Lung (tissue), 12 donors: ENCODE data around the gene DNAH17. TPM values are rescaled to one million over a fixed set of nuclear protein-coding genes. Genes with fewer than 3 reads are reported as not detected.

ENCODE experiments used
- ATAC-seq: fragments of 200-7000 bp; cut with Tn5 transposase; one replicate; pipeline ENCODE4 v1.9.1; 2020; ENCODE audit warnings: moderate number of reproducible peaks; ENCODE audit not compliant: insufficient read depth, low FRiP score
- DNase-seq, 3 donors: peaks; one replicate each; pipeline ENCODE4 v3.0.0-alpha.2; 2013 to 2017
- H3K27ac ChIP-seq, 2 donors: one replicate each; pipeline ENCODE4 v1.5.1; 2013; ENCODE audit warnings: mild to moderate bottlenecking in 2 of 2, moderate library complexity in 2 of 2, control low read depth in 1 of 2, inconsistent platforms in 1 of 2, low read depth in 1 of 2, low read length in 1 of 2
- H3K27me3 ChIP-seq, 3 donors: one replicate each; pipeline ENCODE4 v1.5.1; 2013; ENCODE audit warnings: low read length in 2 of 3; ENCODE audit not compliant: control insufficient read depth in 3 of 3, insufficient read depth in 3 of 3
- H3K36me3 ChIP-seq, 4 donors: one replicate each; pipeline ENCODE4 v1.5.1; 2013; ENCODE audit warnings: low read length in 4 of 4, mild to moderate bottlenecking in 1 of 4, moderate library complexity in 1 of 4; ENCODE audit not compliant: control insufficient read depth in 4 of 4, insufficient read depth in 4 of 4
- H3K4me1 ChIP-seq, 5 donors: one replicate each; pipeline ENCODE4 v1.5.1; 2013; ENCODE audit warnings: low read length in 5 of 5, mild to moderate bottlenecking in 2 of 5, moderate library complexity in 1 of 5; ENCODE audit not compliant: control insufficient read depth in 5 of 5, insufficient read depth in 5 of 5
- H3K4me3 ChIP-seq: one replicate; pipeline ENCODE4 v1.5.1; 2013; ENCODE audit warnings: mild to moderate bottlenecking, control low read depth, moderate library complexity
- H3K9ac ChIP-seq, 2 donors: one replicate each; pipeline ENCODE4 v1.5.1; 2013; ENCODE audit warnings: low read length in 2 of 2, control low read depth in 1 of 2; ENCODE audit not compliant: insufficient read depth in 1 of 2
- H3K9me3 ChIP-seq, 4 donors: one replicate each; pipeline ENCODE4 v1.5.1; 2013; ENCODE audit warnings: low read length in 3 of 4, mild to moderate bottlenecking in 1 of 4, moderate library complexity in 1 of 4; ENCODE audit not compliant: control insufficient read depth in 4 of 4, insufficient read depth in 3 of 4
- CTCF ChIP-seq: IDR thresholded peaks from 2 replicates; pipeline ENCODE4 v1.5.1; 2012; ENCODE audit warnings: mild to moderate bottlenecking; ENCODE audit errors: control extremely low read depth, extremely low read depth
- WGBS, 2 donors: extraction: QIAGEN DNeasy Blood & Tissue Kit; methylation state at CpG; one replicate each; pipeline ENCODE4 v1.1.7; 2013; 5-methylcytosine and 5-hydroxymethylcytosine counted together
- polyA plus RNA-seq, 2 donors: library from polyadenylated mRNA; stranded (reverse); fragments of 200-250 nt; gene quantifications; one replicate each; pipeline ENCODE4 v1.2.1, GENCODE V29; 2013
- total RNA-seq, 2 donors: library from RNA; depleted of rRNA in 1 of 2; stranded (reverse); fragments of >200 nt in 1 of 2; gene quantifications; one replicate each; pipeline ENCODE4 v1.2.1, GENCODE V29; 2014 to 2021
- donor health status: control.
- donor health status: control.
- donor health status: Bipolar disorder and iron deficiency.
- donor health status: healthy.
- donor health status: DM: yes; HTN: yes; CAD: no.

DNAH17 gene
- total and polyA plus RNA-seq, 4 donors: 0.44 to 1.6 (median 1.2) TPM

- ATAC-seq: peak; percentile 16
- H3K27me3 ChIP-seq: no peaks in the 10 kb centered on the region
- peaks cover 0 to 29% (median 6%) of the 10 kb centered on the region in 5 donors for H3K4me1 ChIP-seq
- peak in 1 of 3 donors; percentile 56 for DNase-seq
- no peaks in the 10 kb centered on the region for H3K36me3 ChIP-seq
- TF ChIP-seq CTCF: no peak
- H3K27ac ChIP-seq: peak overlapping the region; percentile 87 to 100
- 1 to 2% methylated on average over 7 of the region's 7 CpGs for WGBS, 2 donors
- peak overlapping the region; percentile 98 for H3K4me3 ChIP-seq
- H3K9me3 ChIP-seq: no peaks in the 10 kb centered on the region
- peak overlapping the region; percentile 54 to 68 for H3K9ac ChIP-seq
These were observed 198.1 kb downstream of the DNAH17 start for GRCh38 chr17:78379131-78379491.

DNA sequence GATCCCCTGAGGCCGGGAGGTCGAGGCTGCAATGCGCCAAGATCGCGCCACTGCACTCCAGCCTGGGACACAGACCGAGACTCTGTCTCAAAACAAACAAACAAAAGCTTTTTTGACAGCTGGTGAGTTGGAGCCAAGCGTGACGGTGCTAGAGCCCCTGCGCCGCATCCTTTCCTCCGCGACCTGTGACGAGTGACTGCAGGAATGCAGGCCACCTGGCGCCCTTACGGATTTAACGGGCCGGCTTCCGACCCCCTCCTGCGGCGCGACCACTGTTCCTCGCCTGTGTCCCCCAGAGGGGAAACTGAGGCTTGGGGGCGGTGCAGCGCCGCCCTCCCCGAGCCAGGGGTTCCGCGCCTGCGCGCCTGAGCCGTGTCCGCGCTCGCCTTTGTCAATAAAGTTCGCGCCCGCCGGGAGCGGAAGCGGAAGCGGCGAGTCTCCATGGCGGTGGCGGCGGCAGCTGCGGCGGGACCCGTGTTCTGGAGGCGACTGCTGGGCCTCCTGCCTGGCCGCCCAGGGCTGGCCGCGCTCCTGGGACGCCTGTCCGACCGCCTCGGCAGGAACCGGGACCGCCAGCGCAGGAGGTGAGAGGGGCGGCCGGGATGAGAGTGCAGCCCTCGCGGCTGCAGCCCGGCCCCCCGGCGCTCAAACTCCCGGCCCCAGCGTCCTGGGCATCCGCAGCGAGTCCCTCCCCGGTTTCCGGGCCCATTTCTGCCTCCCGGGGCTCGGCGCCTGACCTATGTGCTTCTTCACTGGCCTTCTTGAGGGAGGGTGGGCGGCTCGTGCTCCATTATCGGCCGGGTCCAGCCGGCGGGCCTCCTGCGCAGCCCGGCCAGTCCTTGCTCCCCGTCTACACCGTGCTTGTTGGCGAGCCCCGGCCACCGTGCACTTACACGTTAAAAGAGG, 198.7 kb downstream of the DNAH17 start, which contains the start of gene PGS1:
PGS1 (plus strand) TSS at position 425 of the 906 bp plus-strand sequence; CDS start at position 442, 17 bp downstream.
- Histone ChIP-seq H3K9me3 (no peaks in the 10 kb centered on the region), H3K4me1 (peaks cover 0 to 26% (median 6%) of the 10 kb centered on the region in 5 donors), H3K36me3 (no peaks in the 10 kb centered on the region), H3K27ac (peak within 1 kb of the TSS; percentile 87 to 100), H3K9ac (peak within 1 kb of the TSS; percentile 68 to 90), H3K4me3 (peak within 1 kb of the TSS; percentile 98), H3K27me3 (no peaks in the 10 kb centered on the region)
- TF ChIP-seq CTCF: no peak
- DNase-seq: peak; percentile 81 to 86 (median 81)
- 2% methylated on average over 86 to 89 of the region's 89 CpGs for WGBS, 2 donors
- ATAC-seq: peak; percentile 58

GRCh38 chr17:78377858-78378224, 199.4 kb downstream of the DNAH17 start:
- H3K4me1 ChIP-seq: peaks cover 0 to 26% (median 6%) of the 10 kb centered on the region in 5 donors
- 50 to 56% methylated on average over 14 of the region's 14 CpGs for WGBS, 2 donors
- peak overlapping the region; percentile 87 to 100 for H3K27ac ChIP-seq
- no peak for DNase-seq
- ATAC-seq: no peak
- H3K27me3 ChIP-seq: no peaks in the 10 kb centered on the region
- no peak for TF ChIP-seq CTCF
- peak overlapping the region; percentile 68 to 90 for H3K9ac ChIP-seq
- peak overlapping the region; percentile 98 for H3K4me3 ChIP-seq
- no peaks in the 10 kb centered on the region for H3K9me3 ChIP-seq
- H3K36me3 ChIP-seq: no peaks in the 10 kb centered on the region
